GM18498 (cell line): ENCODE data around the gene RAB3IL1.
"Not testable (repeated sequence)": the region's sequence is repeated elsewhere in the genome, so short reads cannot be mapped to it uniquely, and the experiment has no call there.

Experiments used
- ATAC-seq: cut with Tn5 transposase; IDR thresholded peaks from one replicate; pipeline ENCODE4 v1.9.1; 2021; ENCODE audit warnings: mild to moderate bottlenecking, moderate library complexity; ENCODE audit not compliant: unreplicated experiment

The RAB3IL1 gene

DNA sequence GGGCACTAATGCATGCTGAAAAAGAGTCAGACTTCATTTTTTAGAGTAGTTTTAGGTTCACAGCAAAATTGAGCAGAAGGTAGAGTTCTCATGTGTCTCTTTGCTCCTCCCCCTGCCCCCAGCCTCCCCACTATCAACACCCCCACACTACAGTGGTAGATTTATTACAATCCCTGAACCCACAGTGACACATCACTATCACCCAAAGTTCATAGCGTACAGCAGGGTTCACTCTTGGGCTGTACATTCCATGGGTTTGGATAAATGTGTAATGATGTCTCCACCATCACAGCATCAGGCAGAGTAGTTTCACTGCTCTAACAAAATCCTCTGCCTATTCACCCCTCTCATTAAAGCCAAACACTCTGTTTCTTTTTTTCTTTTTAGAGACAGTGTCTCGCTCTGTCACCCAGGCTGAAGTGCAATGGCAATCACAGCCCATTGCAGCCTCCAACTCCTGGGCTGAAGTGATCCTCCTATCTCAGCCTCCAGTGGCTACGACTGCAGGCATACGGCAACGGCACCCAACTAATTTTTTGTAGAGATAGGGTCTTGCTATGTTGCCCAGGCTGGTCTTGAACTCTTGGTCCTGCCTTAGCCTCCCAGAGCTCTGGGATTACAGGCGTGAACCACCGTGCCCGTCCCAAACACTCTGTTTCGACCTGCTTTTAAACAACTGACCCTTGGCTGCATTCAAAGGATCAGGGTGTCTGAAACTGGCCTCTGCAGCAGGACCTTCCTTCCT, 36.9 kb upstream of the RAB3IL1 start:
- no peak for ATAC-seq

DNA sequence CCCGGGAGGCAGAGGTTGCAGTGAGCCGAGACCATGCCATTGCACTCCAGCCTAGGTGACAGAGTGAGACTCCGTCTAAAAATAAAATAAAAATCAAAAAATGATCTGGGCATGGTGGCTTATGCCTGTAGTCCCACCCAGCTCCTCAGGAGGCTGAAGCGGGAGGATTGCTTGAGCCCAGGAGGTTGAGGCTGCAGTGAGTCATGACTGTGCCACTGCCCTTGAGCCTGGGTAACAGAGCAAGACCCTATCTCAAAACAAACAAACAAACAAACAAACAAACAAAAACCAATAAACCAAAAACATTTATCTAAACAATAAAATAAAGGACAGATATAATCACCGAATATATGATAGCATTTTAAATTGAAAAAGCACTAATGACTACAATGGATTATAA, 36.3 kb upstream of the RAB3IL1 start:
- ATAC-seq, result not testable (repeated sequence)

GRCh38 chr11:61952882-61953281, 35.5 kb upstream of the RAB3IL1 start:
- ATAC-seq, result no peak

DNA sequence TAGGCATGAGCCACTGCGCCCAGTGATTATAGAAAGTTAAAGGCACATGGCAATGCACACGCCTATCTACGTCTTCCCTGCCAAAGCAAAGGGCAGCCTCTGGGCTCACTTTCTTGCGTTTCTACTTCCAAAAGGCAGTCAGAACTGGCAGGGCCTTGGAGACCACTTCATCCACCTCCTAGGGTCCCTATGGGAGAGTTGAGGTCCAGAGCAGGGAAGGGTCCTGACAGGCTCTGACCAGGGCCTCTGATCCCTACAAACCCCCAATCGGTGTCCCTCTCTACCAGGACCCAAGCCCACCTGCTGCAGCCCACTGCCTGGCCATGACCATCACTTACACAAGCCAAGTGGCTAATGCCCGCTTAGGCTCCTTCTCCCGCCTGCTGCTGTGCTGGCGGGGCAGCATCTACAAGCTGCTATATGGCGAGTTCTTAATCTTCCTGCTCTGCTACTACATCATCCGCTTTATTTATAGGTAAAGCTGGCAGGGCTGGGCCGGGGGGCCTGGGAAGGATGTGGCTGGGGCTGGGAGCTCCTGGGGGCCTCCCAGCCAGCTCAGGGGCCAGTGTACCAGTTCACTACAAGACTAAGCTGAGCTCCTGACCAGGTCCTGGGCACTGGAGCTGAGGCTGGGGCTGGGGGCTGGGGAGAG, 34.2 kb upstream of the RAB3IL1 start:
- ATAC-seq, result no peak

- ATAC-seq, result no peak
These were observed 32.7 kb upstream of the RAB3IL1 start, which contains the start of gene BEST1 for GRCh38 chr11:61950035-61950547. Gene BEST1 (plus strand): TSS chr11:61950351. CDS start chr11:61951807, 1,456 bp downstream.

GRCh38 chr11:61949169-61950034, 32.0 kb upstream of the RAB3IL1 start:
- ATAC-seq, result no peak

GRCh38 chr11:61948505-61948904, 31.1 kb upstream of the RAB3IL1 start:
- no peak for ATAC-seq

DNA sequence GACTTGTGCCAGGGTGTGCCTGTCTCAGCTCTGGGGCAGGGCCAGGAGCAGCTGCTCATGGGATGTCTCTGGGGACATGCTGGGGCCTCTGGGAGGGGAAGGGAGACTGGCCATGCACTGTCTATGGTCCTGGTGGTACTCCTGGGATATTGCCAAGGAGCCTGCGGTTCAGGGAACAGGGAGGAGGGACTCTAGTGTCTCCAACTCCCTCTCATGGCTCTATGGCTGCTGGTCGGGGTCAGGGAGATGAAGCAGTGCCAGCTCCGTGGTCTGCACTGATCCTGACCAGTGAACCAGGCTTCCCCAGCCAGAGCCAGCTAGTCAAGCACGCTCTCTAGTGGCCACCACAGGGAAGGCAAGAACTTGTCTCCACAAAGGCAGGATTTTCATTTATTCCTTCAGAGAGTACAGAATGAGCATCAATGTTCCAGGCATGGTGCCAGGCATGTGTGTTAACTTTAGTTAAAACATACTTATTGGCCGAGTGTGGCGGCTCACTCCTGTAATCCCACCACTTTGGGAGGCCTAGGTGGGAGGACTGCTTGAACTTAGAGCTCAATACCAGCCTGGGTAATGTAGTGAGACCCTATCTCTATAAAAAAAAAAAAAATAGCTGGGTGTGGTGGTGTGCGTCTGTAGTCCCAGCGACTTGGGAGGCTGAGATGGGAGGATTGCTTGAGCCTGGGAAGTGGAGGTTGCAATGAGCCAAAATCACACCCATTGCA, 30.3 kb upstream of the RAB3IL1 start:
- no peak for ATAC-seq

GRCh38 chr11:61946894-61947293, 29.5 kb upstream of the RAB3IL1 start:
- no peak for ATAC-seq

GRCh38 chr11:61945191-61945590, 27.8 kb upstream of the RAB3IL1 start:
- no peak for ATAC-seq

GRCh38 chr11:61940466-61940865, 23.1 kb upstream of the RAB3IL1 start:
- no peak for ATAC-seq

- no peak for ATAC-seq
These were observed 18.5 kb upstream of the RAB3IL1 start for GRCh38 chr11:61935861-61936260.

DNA sequence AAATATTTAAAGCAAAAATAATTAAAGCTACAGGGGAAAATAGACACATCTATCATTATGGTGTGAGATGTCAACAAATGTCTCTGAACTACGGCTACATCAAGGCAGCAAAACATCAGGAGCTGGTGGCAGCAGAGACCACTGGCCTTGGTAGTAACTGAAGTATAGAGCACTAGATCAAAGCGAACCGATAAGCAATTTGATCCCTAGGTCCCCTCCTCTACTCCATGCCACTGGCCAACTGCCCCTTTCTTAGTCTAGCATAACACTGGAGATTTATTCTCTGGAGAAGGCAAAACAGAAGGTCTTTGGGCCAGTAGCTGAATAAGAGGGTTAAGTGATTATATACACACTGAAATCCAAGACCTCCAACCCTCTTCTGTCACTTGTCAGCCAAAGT, 13.6 kb upstream of the RAB3IL1 start:
- no peak for ATAC-seq

DNA sequence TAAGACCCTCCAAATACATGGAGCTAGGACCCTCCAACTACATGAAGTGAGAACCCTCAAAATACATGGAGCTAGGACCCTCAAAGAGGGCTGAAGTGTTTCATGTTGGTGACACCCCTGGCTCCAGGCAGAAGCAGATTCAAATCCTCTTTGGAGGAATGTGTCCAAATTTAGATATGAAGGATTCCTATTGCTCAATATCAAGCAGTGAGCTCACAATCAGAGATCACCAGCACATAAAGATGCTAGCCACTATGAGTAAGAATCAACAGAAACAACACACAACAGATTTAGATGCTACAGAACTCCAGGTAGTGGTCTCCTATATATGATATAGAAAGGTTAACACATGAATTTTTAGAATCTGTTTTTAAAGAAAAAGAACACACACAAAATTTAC, 11.2 kb upstream of the RAB3IL1 start:
- no peak for ATAC-seq

DNA sequence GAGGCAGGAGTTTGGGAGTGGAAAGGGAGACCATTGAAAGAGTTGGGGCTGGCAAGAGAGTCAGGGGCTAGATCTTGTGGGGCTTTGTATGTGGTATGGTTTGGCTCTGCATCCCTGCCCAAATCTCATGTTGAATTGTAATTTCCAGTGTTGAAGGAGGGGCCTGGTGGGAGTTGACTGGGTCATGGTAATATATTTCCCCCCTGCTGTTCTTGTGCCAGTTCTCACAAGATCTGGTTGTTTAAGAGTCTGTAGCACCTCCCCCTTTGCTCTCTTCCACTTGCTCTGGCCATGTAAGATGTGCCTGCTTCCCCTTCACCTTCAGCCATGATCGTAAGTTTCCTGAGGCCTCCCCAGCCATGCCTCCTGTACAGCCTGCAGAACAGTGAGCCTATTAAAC, 10.1 kb upstream of the RAB3IL1 start:
- ATAC-seq, result no peak

GRCh38 chr11:61926235-61926634, 8.9 kb upstream of the RAB3IL1 start:
- no peak for ATAC-seq

GRCh38 chr11:61925736-61926135, 8.4 kb upstream of the RAB3IL1 start:
- no peak for ATAC-seq

GRCh38 chr11:61924064-61924455, 6.7 kb upstream of the RAB3IL1 start:
- no peak for ATAC-seq

DNA sequence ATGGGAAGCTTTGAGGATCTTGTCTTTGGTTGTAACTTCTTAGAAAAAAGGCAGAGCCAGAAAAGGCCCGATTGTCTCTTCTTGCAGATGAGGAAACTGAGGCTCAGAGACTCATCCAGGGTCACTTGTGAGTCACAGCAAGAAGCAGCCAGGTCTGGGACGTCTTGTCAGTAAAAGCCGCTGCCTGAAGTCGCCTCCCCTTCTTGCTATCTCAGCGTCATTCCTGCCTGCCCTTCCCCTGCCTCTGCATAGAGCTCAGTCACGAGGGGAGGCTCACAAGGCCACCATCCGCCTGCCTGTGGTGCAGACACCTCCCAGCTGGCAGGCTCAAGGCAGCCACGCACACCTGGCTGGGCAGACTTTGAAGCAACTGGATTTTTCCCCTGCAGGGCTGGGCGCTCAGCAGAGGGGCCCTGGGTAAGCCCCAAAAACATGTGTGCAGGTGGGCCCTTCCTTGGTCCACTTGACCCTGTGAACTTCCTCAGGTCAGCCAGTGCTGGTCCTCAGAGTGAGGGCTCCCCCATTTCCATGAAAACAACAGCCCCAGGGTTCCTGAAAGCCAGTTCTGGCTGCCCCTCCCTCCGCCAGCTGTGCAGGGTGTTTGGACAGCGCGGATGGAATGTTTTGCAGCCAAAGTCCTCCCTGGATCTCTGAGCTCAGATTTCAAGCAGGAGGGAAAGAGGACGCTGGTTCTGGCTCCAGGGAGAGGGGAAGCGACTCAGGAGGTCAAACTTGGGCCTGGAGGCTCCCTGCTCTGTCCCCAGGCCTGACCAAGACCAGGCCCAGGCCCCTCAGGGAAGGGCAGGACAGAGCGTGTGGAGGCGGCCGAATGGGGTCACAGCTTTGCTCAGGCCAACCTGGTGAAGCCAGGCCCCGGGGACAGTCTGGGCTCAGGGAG, 6.0 kb upstream of the RAB3IL1 start:
- no peak for ATAC-seq

- ATAC-seq, result no peak
These were observed 5.2 kb upstream of the RAB3IL1 start for GRCh38 chr11:61922539-61922938.
